Fibroblast of lung (primary cell): Measurements from ENCODE around the gene TMPRSS4.

Experiments used
- EZH2 ChIP-seq: IDR thresholded peaks from 2 replicates; pipeline ENCODE4 v1.5.1; 2012; ENCODE audit warnings: low read length, control low read depth, mild to moderate bottlenecking; ENCODE audit errors: missing control alignments
- TF ChIP-seq, protein P1 (sequence below), 2 donors: IDR thresholded peaks in 1 of 2; conservative IDR thresholded peaks in 1 of 2; 1 replicate in 1 of 2; 2 replicates in 1 of 2; pipeline ENCODE4 v1.5.1; 2011 to 2012; ENCODE audit warnings: low read length in 2 of 2, control low read depth in 1 of 2, inconsistent platforms in 1 of 2, low read depth in 1 of 2, mild to moderate bottlenecking in 1 of 2

DNA sequence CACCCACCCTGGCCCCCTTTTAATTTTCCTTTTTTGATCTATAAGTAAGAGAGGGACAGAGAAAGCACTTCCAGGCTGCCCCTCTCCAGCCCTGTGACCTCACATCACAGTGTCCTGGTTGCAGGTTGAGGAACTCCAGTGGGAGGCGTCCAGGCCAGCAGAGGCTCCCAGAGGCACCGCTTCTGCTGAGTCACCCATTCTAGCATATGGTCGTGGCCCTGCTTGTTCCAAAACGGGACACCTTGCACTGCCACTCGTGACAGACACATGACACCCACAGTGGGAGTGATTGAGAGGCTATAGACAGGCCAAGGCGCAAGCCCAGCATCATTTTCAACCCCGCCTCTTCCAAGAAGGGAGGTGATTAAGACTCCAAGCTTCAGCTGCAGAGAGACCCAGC lies 16.0 kb upstream of the TMPRSS4 start:
- TF ChIP-seq, protein P1, sequence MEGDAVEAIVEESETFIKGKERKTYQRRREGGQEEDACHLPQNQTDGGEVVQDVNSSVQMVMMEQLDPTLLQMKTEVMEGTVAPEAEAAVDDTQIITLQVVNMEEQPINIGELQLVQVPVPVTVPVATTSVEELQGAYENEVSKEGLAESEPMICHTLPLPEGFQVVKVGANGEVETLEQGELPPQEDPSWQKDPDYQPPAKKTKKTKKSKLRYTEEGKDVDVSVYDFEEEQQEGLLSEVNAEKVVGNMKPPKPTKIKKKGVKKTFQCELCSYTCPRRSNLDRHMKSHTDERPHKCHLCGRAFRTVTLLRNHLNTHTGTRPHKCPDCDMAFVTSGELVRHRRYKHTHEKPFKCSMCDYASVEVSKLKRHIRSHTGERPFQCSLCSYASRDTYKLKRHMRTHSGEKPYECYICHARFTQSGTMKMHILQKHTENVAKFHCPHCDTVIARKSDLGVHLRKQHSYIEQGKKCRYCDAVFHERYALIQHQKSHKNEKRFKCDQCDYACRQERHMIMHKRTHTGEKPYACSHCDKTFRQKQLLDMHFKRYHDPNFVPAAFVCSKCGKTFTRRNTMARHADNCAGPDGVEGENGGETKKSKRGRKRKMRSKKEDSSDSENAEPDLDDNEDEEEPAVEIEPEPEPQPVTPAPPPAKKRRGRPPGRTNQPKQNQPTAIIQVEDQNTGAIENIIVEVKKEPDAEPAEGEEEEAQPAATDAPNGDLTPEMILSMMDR (conservative IDR thresholded peaks at IDR 0.05 in 1 of 2, IDR thresholded peaks at IDR 0.05 in 1 of 2; ENCODE audit: low read depth in 1 of 2, low read length in 2 of 2), result no peak
- no peak for TF ChIP-seq EZH2
